Right lobe of liver (tissue), 6 donors: ENCODE data around the gene ATE1. TPM values are rescaled to one million over a fixed set of nuclear protein-coding genes. Genes with fewer than 3 reads are reported as not detected.

ENCODE experiments used
- ATAC-seq, 4 donors: fragments of 200-7000 bp; cut with Tn5 transposase; one replicate each; pipeline ENCODE4 v1.9.1; 2020; ENCODE audit warnings: mild to moderate bottlenecking in 4 of 4, moderate library complexity in 4 of 4
- DNase-seq, 3 donors: peaks; one replicate each; pipeline ENCODE4 v3.0.0-alpha.2; 2020
- H3K27ac ChIP-seq, 3 donors: fragments of 200-600 bp; one replicate each; pipeline ENCODE4 v1.8.0; 2022
- H3K27me3 ChIP-seq, 2 donors: fragments of 200-600 bp; one replicate each; pipeline ENCODE4 v1.8.0; 2022
- H3K36me3 ChIP-seq, 4 donors: fragments of 200-600 bp; sonication (generic) in 1 of 4; one replicate each; pipeline versions ENCODE4 v1.5.1 to v1.8.0; 2017 to 2022; ENCODE audit warnings: control low read depth in 1 of 4
- H3K4me1 ChIP-seq, 4 donors: fragments of 200-600 bp; sonication (generic) in 1 of 4; one replicate each; pipeline versions ENCODE4 v1.5.1 to v1.8.0; 2017 to 2022; ENCODE audit warnings: control low read depth in 1 of 4
- H3K4me3 ChIP-seq, 3 donors: fragments of 200-600 bp; one replicate each; pipeline ENCODE4 v1.8.0; 2022
- H3K9me3 ChIP-seq, 4 donors: fragments of 200-600 bp; sonication (generic) in 1 of 4; one replicate each; pipeline versions ENCODE4 v1.5.1 to v1.8.0; 2017 to 2022; ENCODE audit warnings: control low read depth in 1 of 4
- CTCF ChIP-seq, 4 donors: fragments of 200-600 bp in 3 of 4; fragments of 450-650 bp in 1 of 4; IDR thresholded peaks; one replicate each; pipeline versions ENCODE4 v1.5.1 to v1.8.0; 2016 to 2022; ENCODE audit warnings: antibody characterized with exemption in 4 of 4, mild to moderate bottlenecking in 2 of 4
- POLR2A ChIP-seq: fragments of 450-650 bp; IDR thresholded peaks from one replicate; pipeline ENCODE4 v1.6.1; 2017; ENCODE audit warnings: antibody characterized with exemption, mild to moderate bottlenecking
- WGBS: methylation state at CpG from one replicate; pipeline ENCODE4 v1.1.6; 2018; ENCODE audit warnings: low coverage, low lambda C conversion rate; ENCODE audit not compliant: insufficient coverage; ENCODE audit errors: missing lambda C conversion rate; 5-methylcytosine and 5-hydroxymethylcytosine counted together
- intact Hi-C, 2 donors: fragments of 100-400 bp; cut with DNase I; formaldehyde crosslinking; loops; one replicate each; pipeline versions ENCODE4 v1.11.2 to v1.14.1; 2022
- total RNA-seq, 6 experiments: library from RNA; depleted of rRNA in 2 of 6; stranded (reverse); fragments of >200 nt in 2 of 6; fragmentation: NEBNext Ultra II Directional in 3 of 6; extraction: Animal tissue kit (Norgen Biotek cat#: 25700) in 3 of 6; gene quantifications; one replicate each; pipeline versions ENCODE4 v1.1.0 to v1.2.4, GENCODE V29; 2016 to 2023
- donor health status: DM: no; HTN: yes; CAD: no.
- donor health status: DM: no; HTN: no; CAD: no.
- donor health status: DM: no; HTN: no; CAD: no.
- donor health status: DM: no; HTN: yes; CAD: no.
- donor health status: DM: no; HTN: yes; CAD: no.

ATE1 gene
- total RNA-seq, 6 experiments from 2014 or later = 17.7 to 21.6 (median 19.9) TPM

DNA sequence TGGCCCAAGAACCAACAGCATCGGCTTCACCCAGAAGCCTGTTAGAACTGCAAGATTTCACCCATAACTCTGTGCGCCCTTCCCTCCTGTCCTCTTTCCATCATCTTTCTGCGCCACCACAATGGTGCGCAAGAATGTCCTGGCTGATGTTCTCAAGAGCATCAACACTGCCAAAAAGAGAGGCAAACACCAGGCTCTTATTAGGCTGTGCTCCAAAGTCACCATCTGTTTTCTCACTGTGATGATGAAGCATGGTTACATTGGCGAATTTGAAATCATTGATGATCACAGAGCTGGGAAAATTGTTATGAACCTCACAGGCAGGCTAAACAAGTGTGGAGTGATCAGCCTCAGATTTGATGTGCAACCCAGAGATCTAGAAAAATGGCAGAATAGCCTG is 214.3 kb downstream of the ATE1 start:
- no peaks in the 10 kb centered on the region for H3K36me3 ChIP-seq
- TF ChIP-seq POLR2A = no peak
- no peak for TF ChIP-seq CTCF (IDR thresholded peaks at IDR 0.05)
- ATAC-seq (no peak), DNase-seq (no peak)
- no peaks in the 10 kb centered on the region for H3K27me3 ChIP-seq
- H3K27ac ChIP-seq = no peak overlapping the region
- H3K4me1 ChIP-seq = no peaks in the 10 kb centered on the region
- WGBS = 55% methylated on average over 2 of the region's 5 CpGs
- no peak overlapping the region for H3K4me3 ChIP-seq
- no peaks in the 10 kb centered on the region for H3K9me3 ChIP-seq
- intact Hi-C loops = no loop called here

GRCh38 chr10:121710971-121711370 is 216.9 kb downstream of the ATE1 start:
- DNase-seq (no peak), ATAC-seq (no peak)
- 60% methylated on average over 7 of the region's 7 CpGs for WGBS
- H3K36me3 ChIP-seq = no peaks in the 10 kb centered on the region
- no peaks in the 10 kb centered on the region for H3K4me1 ChIP-seq
- H3K27ac ChIP-seq = no peak overlapping the region
- no peaks in the 10 kb centered on the region for H3K27me3 ChIP-seq
- intact Hi-C loops = no loop called here
- no peaks in the 10 kb centered on the region for H3K9me3 ChIP-seq
- H3K4me3 ChIP-seq = no peak overlapping the region
- TF ChIP-seq POLR2A (no peak), CTCF (IDR thresholded peaks at IDR 0.05) (no peak)

GRCh38 chr10:121710207-121710606 is 217.6 kb downstream of the ATE1 start:
- Histone ChIP-seq H3K4me3 (no peak overlapping the region), H3K9me3 (no peaks in the 10 kb centered on the region), H3K36me3 (no peaks in the 10 kb centered on the region), H3K27me3 (no peaks in the 10 kb centered on the region), H3K4me1 (no peaks in the 10 kb centered on the region), H3K27ac (no peak overlapping the region)
- no peak for TF ChIP-seq POLR2A
- TF ChIP-seq CTCF (IDR thresholded peaks at IDR 0.05) = no peak
- intact Hi-C loops = no loop called here
- ATAC-seq = no peak
- no peak for DNase-seq
- 49% methylated on average over 9 of the region's 9 CpGs for WGBS

DNA sequence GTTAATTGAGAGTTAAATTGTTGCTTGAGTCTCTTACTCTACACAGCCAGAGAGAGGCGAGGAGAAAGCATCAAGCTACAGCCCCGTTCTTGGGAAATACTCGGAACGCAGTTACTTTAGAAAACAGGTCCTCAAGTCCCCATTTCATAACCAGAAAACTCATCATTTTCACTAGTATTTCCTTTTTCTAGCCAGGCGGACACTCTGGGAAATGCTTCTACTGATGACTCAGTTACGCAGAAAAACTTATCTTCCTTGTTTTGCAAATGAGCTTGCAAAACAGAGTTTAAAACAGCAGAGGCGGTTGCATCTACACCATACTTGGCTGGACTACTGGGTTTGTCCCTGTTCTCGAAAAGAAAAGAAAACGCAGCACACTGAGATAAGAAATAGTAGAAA is 218.2 kb downstream of the ATE1 start:
- Histone ChIP-seq H3K4me1 (no peaks in the 10 kb centered on the region), H3K36me3 (no peaks in the 10 kb centered on the region), H3K9me3 (no peaks in the 10 kb centered on the region), H3K4me3 (no peak overlapping the region), H3K27me3 (no peaks in the 10 kb centered on the region), H3K27ac (no peak overlapping the region)
- no peak for ATAC-seq
- WGBS = 38% methylated on average over 9 of the region's 9 CpGs
- TF ChIP-seq CTCF (IDR thresholded peaks at IDR 0.05) (no peak), POLR2A (no peak)
- intact Hi-C loops = no loop called here
- no peak for DNase-seq
